COLO668 (cell line): ENCODE results near the gene CLDN7.

Experiments
- DNase-seq: peaks from one replicate; lab custom pipeline; 2025; ENCODE audit not compliant: unreplicated experiment; lab: John Stamatoyannopoulos, UW

CLDN7 gene

DNA sequence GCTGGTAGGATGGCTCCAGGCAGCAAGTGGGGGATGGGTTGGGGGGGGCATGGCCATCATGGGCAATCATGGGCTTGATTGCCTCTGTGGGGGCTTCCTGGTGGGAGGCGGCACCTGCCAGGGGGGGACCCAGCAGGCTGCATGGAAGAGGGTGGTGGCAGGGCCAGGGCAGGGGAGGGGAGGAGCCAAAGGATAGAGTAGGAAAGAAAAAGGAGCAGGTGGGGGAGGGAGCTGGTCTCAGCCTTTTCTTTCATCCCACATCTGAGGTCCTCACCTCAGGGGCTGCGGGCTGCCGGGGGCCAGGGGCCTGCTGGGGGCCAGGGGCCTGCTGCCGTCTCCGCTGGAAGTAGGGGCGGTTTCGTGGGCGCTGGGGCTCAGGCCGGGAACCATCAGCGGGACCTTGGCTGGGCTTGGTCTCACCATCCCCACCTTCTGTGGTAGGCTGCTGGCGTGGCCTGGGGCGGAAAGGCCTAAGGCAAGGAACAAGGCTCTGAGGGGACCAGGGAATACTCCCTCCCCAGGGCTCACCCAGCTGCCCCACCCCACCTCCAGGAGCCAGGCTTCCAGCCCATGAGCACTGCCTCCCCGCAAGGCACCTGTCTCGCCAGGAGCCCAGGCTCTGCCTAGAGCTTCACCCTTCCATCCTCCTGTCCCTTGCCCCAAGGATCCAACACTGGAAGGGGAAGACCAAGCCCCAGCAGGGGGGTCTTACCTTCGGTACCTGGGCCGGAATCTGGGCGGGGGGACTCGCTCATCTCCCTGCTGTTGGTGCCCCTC is 27.2 kb upstream of the CLDN7 start:
- no peak for DNase-seq

GRCh38 chr17:7285679-7286078 is 23.4 kb upstream of the CLDN7 start:
- no peak for DNase-seq

DNA sequence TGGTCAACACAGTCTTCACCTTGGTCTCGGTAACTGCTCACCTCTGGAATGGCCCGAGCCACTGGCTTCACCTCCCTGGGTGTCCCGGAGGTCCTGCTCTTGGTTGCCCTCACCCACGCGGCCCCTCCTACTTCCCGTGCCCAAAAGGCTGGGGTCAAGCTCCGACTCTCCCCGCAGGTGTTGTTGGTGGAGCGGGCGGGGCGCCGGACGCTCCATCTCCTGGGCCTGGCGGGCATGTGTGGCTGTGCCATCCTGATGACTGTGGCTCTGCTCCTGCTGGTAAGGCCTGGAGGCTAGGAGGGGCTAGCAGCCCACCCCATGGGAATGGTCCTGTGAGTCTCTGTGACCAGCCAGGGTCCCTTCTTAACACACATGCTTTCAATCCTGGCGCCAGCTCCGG is 22.6 kb upstream of the CLDN7 start:
- DNase-seq, result no peak

GRCh38 chr17:7283471-7284216 is 21.4 kb upstream of the CLDN7 start:
- no peak for DNase-seq

DNA sequence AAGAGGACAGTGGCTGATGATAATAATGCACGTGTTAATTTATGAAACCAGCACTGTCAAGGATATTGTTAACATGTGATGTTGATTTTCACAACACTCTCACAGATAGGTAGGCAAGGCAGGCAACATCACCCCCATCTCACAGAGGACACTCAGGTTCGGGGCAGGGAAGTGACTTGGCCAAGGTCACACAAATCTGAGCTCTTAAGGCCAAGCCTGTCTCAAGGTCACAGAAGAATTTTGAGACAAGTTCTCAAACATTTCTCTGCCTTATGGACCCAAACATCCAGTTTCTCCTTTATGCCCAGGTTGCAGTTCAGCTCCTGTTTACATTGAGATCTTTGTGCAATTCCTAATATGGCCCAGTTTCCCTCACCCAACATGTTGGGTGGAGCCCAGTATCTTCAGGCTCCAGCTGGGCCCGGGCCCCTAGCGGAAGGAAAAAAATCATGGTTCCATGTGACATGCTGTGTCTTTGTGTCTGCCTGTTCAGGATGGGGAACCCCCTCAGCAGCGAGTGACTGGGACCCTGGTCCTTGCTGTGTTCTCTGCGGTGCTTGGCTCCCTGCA is 20.6 kb upstream of the CLDN7 start:
- DNase-seq, result no peak

- no peak for DNase-seq
These were observed 19.9 kb upstream of the CLDN7 start for GRCh38 chr17:7281953-7282751.

DNA sequence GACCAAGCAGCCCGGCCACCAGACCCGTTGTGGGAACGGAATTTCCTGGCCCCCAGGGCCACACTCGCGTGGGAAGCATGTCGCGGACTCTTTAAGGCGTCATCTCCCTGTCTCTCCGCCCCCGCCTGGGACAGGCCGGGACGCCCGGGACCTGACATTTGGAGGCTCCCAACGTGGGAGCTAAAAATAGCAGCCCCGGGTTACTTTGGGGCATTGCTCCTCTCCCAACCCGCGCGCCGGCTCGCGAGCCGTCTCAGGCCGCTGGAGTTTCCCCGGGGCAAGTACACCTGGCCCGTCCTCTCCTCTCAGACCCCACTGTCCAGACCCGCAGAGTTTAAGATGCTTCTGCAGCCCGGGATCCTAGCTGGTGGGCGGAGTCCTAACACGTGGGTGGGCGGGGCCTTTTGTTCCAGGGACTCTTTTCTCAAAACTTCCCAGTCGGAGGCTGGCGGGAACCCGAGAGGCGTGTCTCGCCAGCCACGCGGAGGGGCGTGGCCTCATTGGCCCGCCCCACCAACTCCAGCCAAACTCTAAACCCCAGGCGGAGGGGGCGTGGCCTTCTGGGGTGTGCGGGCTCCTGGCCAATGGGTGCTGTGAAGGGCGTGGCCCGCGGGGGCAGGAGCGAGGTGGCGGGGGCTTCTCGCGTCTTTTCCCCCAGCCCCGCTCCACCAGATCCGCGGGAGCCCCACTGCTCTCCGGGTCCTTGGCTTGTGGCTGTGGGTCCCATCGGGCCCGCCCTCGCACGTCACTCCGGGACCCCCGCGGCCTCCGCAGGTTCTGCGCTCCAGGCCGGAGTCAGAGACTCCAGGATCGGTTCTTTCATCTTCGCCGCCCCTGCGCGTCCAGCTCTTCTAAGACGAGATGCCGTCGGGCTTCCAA is 19.0 kb upstream of the CLDN7 start, which contains the start of gene SLC2A4:
SLC2A4 (plus strand) TSS at position 645 of the 879 bp plus-strand sequence; CDS start at position 862, 217 bp downstream.
- peak; percentile 73 for DNase-seq

- DNase-seq, result peak; percentile 73
These were observed 18.3 kb upstream of the CLDN7 start for GRCh38 chr17:7280519-7281073.

DNA sequence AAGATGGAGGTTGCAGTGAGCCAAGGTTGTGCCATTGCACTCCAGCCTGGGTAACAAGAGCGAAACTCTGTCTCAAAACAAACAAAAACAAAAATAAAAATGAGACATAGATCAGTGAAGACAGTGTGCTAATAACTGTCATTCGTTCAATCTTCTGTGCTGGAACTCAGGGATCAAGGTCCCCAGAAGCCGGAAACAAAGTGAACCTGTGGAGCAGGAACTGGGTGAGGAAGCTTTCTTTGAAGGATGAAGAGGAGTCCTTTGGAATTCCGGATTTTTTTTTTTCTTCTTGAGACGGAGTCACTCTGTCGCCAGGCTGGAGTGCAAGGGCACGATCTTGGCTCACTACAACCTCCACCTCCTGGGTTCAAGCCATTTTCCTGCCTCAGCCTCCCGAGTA is 17.2 kb upstream of the CLDN7 start:
- DNase-seq, result no peak

DNA sequence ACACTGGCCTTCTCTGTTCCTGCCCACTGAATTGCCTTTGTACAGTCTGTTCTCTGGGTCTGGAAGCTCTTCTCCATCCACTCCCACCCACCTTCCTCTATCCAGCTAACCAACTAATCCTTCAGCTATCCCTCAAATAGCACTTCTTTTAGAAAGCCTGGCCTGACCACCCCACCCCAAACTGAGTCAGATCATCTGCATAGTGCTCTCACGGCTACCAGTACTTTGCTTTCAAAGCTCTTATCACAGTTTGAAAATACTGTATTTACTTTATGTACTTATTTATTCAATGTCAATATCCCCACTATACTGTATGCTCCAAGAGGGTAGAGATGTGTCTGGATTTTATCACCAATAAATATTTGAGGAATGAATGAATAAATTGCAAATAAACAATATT is 4.5 kb upstream of the CLDN7 start:
- DNase-seq, result no peak

GRCh38 chr17:7263801-7264078 is 1.5 kb upstream of the CLDN7 start:
- no peak for DNase-seq

- DNase-seq, result peak; percentile 45
These were observed 890 bp upstream of the CLDN7 start for GRCh38 chr17:7262935-7263800.

- DNase-seq, result peak; percentile 29
These were observed 693 bp downstream of the CLDN7 start for GRCh38 chr17:7261379-7262191.

DNA sequence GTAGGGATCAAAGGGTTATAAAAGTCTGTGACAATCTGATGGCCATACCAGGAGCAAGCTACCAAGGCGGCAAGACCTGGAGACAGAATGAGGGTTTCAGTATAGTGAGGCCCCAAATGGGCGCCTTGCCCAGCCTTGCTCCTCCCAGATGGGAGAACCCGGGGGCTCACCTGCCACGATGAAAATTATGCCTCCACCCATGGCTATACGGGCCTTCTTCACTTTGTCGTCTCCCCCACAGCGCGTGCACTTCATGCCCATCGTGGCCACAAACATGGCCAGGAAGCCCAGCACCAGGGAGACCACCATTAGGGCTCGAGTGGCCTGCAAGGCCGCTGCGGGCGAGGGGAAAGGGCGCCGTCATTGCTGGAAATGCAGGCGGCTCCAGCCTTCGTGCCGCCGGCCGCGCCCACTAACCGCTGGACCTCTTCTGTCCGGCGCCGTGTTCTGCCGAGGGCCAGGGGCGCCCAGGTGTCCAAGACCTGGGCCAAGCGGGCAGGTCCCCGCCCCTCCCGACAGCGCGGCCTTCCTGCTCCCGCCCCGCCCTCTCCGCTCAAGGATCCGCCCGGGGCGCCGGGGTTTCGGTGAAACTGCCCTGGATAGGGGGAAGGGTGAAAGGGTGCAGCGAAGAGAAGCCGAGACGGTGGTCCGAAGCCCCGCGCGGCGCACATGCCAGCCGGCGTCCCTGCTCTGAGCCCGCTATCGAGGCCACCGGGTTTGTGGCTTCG is 1.5 kb downstream of the CLDN7 start:
- peak; percentile 78 for DNase-seq

DNA sequence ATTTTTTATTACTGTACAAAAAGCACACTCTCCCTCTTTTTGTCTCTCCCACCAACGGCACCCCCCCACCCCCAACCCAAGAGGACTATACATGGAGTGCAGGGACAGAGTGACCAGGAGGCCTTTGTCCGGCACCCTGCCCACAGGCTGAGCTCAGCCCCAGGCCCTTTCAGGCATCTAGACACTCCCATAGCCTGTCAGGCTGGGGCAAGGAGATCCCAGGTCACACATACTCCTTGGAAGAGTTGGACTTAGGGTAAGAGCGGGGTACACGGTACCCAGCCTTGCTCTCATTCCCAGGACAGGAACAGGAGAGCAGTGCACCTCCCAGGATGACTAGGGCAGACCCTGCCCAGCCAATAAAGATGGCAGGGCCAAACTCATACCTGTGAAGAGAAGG is 2.1 kb downstream of the CLDN7 start:
- DNase-seq, result no peak

- no peak for DNase-seq
These were observed 2.8 kb downstream of the CLDN7 start for GRCh38 chr17:7259555-7259889.

GRCh38 chr17:7258731-7259554 is 3.3 kb downstream of the CLDN7 start:
- peak; percentile 14 for DNase-seq
